ENCODE data around the gene BMP10. TPM values are rescaled to one million over a fixed set of nuclear protein-coding genes. Genes with fewer than 3 reads are reported as not detected.
A peak's percentile ranks its signal among the peaks of the same experiment; 100 is the strongest.
"Not testable (repeated sequence)": the region's sequence is repeated elsewhere in the genome, so short reads cannot be mapped to it uniquely, and the experiment has no call there.

Gene BMP10
- polyA plus RNA-seq, 3 donors, result not detected

DNA sequence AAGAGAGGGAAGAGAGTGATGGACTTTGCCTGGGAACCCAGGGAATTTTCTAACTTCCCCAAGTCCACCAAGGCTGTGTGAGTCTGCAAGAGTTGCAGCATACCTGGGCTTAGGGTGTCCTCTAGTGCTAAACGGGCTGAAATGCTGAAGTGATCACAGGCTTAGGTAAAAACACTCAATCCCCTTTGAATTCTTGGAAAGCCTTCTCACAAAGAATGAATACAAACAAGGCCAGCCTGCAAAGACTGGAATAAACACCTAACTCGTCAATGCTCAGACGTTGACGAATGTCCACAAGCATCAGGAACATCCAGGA is 30.0 kb upstream of the BMP10 start:
- no peak overlapping the region for H3K4me2 ChIP-seq (replicated peaks; ENCODE audit: extremely low read depth, low read length, poor library complexity, severe bottlenecking)
- no peak overlapping the region for H3K9ac ChIP-seq (ENCODE audit: insufficient read depth, low read length, poor library complexity, severe bottlenecking)
- peak in 2 of 3 donors; percentile 23 to 52 for DNase-seq
- Mint-ChIP-seq H3K9me3 (peaks cover 7 to 14% (median 10%) of the 10 kb centered on the region in 7 donors), H3K27me3 (ENCODE audit: low read depth in 3 of 3) (peaks cover 1 to 4% (median 2%) of the 10 kb centered on the region in 3 donors), H3K27ac (no peak overlapping the region), H3K4me3 (no peak overlapping the region), H3K4me1 (peaks cover 3% of the 10 kb centered on the region), H3K36me3 (no peaks in the 10 kb centered on the region)
- H3K9me3 ChIP-seq (replicated peaks in 1 of 2; ENCODE audit: control insufficient read depth in 1 of 2, insufficient read depth in 1 of 2, low read length in 2 of 2), result peaks cover 0 to 8% of the 10 kb centered on the region in 2 donors
- TF ChIP-seq, protein P1, sequence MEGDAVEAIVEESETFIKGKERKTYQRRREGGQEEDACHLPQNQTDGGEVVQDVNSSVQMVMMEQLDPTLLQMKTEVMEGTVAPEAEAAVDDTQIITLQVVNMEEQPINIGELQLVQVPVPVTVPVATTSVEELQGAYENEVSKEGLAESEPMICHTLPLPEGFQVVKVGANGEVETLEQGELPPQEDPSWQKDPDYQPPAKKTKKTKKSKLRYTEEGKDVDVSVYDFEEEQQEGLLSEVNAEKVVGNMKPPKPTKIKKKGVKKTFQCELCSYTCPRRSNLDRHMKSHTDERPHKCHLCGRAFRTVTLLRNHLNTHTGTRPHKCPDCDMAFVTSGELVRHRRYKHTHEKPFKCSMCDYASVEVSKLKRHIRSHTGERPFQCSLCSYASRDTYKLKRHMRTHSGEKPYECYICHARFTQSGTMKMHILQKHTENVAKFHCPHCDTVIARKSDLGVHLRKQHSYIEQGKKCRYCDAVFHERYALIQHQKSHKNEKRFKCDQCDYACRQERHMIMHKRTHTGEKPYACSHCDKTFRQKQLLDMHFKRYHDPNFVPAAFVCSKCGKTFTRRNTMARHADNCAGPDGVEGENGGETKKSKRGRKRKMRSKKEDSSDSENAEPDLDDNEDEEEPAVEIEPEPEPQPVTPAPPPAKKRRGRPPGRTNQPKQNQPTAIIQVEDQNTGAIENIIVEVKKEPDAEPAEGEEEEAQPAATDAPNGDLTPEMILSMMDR (IDR thresholded peaks at IDR 0.05), result peak; percentile 9
- intact Hi-C loops (cut with micrococcal nuclease), result loop anchor here in 1 of 2 donors (10.0 kb wide), 1 partner anchor 156 kb away; no protein-coding TSS in a partner anchor
- H2AFZ ChIP-seq (ENCODE audit: insufficient read depth, low read depth, low read length, poor library complexity, severe bottlenecking), result no peak overlapping the region
- no peak overlapping the region for H3K4me3 ChIP-seq (replicated peaks in 1 of 3; ENCODE audit: low read depth in 2 of 3, low read length in 3 of 3)
- 100% methylated on average over 1 of the region's 4 CpGs for WGBS (ENCODE audit: insufficient coverage)
- no peaks in the 10 kb centered on the region for H3K79me2 ChIP-seq (ENCODE audit: insufficient read depth, low read length)
- no peaks in the 10 kb centered on the region for H3K4me1 ChIP-seq (ENCODE audit: control insufficient read depth in 1 of 2, insufficient read depth in 2 of 2, low read length in 2 of 2)
- no peaks in the 10 kb centered on the region for H3K27me3 ChIP-seq (ENCODE audit: control insufficient read depth in 2 of 2, insufficient read depth in 2 of 2, low read length in 2 of 2)
- no peaks in the 10 kb centered on the region for H4K20me1 ChIP-seq (ENCODE audit: insufficient read depth, low read length)
- no peaks in the 10 kb centered on the region for H3K36me3 ChIP-seq (replicated peaks in 1 of 2; ENCODE audit: control insufficient read depth in 1 of 2, insufficient read depth in 2 of 2, low read length in 2 of 2)
- no peak overlapping the region for H3K27ac ChIP-seq (ENCODE audit: low read depth in 1 of 2, low read length in 2 of 2)

DNA sequence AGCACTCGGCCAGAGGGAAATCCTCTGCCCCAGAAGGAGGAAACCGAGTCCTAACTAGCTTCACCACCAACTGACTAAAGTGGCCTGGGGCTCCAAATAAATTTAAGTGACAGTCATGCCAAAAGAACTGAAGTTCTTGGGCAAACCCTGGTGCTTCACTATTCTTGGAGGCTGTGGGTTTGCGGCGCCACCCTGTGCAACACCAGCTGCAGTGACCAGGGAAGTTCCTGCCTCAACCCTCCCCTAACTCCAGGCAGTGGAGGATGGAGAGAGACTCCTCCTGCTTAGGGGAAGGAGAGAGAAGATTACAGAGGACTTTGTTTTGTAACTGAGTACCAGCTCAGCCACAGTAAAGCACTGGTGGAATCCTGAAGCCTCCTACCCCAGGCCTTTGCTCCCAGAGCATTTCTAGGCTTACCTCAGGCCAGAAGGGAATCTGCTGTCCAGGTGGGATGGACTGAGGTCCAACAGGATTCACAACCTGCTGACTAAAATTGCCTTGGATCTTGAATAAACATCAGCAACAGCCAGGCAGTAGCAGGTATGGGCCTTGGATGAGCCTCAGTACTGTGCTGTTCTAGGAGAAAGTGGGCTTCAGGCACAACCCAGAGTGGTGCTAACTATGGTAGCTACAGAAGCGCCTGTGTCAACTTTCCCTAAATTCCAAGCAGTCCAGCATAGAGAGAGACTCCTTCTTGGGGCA is 29.4 kb upstream of the BMP10 start:
- Histone ChIP-seq H3K4me1 (ENCODE audit: control insufficient read depth in 1 of 2, insufficient read depth in 2 of 2, low read length in 2 of 2) (no peaks in the 10 kb centered on the region), H3K27me3 (ENCODE audit: control insufficient read depth in 2 of 2, insufficient read depth in 2 of 2, low read length in 2 of 2) (no peaks in the 10 kb centered on the region), H3K9me3 (replicated peaks in 1 of 2; ENCODE audit: control insufficient read depth in 1 of 2, insufficient read depth in 1 of 2, low read length in 2 of 2) (peaks cover 0 to 8% of the 10 kb centered on the region in 2 donors), H4K20me1 (ENCODE audit: insufficient read depth, low read length) (no peaks in the 10 kb centered on the region), H3K79me2 (ENCODE audit: insufficient read depth, low read length) (no peaks in the 10 kb centered on the region), H3K4me3 (replicated peaks in 1 of 3; ENCODE audit: low read depth in 2 of 3, low read length in 3 of 3) (no peak overlapping the region), H3K4me2 (replicated peaks; ENCODE audit: extremely low read depth, low read length, poor library complexity, severe bottlenecking) (no peak overlapping the region), H3K27ac (ENCODE audit: low read depth in 1 of 2, low read length in 2 of 2) (no peak overlapping the region), H3K9ac (ENCODE audit: insufficient read depth, low read length, poor library complexity, severe bottlenecking) (no peak overlapping the region), H2AFZ (ENCODE audit: insufficient read depth, low read depth, low read length, poor library complexity, severe bottlenecking) (peak overlapping the region; percentile 36), H3K36me3 (replicated peaks in 1 of 2; ENCODE audit: control insufficient read depth in 1 of 2, insufficient read depth in 2 of 2, low read length in 2 of 2) (no peaks in the 10 kb centered on the region)
- H3K27me3 Mint-ChIP-seq (ENCODE audit: low read depth in 3 of 3), result peaks cover 2 to 3% (median 3%) of the 10 kb centered on the region in 3 donors
- WGBS (ENCODE audit: insufficient coverage), result 83% methylated on average over 2 of the region's 5 CpGs
- TF ChIP-seq, protein P1 (IDR thresholded peaks at IDR 0.05), result no peak
- peak overlapping the region in 2 of 7 donors; percentile 8 to 12 for H3K27ac Mint-ChIP-seq
- H3K4me3 Mint-ChIP-seq, result no peak overlapping the region
- no peaks in the 10 kb centered on the region for H3K36me3 Mint-ChIP-seq
- peak in 1 of 3 donors; percentile 24 for DNase-seq
- peaks cover 3% of the 10 kb centered on the region for H3K4me1 Mint-ChIP-seq
- peaks cover 7 to 14% (median 10%) of the 10 kb centered on the region in 7 donors for H3K9me3 Mint-ChIP-seq
- intact Hi-C loops (cut with micrococcal nuclease), result loop anchor here in 1 of 2 donors (10.0 kb wide), 1 partner anchor 156 kb away; no protein-coding TSS in a partner anchor

DNA sequence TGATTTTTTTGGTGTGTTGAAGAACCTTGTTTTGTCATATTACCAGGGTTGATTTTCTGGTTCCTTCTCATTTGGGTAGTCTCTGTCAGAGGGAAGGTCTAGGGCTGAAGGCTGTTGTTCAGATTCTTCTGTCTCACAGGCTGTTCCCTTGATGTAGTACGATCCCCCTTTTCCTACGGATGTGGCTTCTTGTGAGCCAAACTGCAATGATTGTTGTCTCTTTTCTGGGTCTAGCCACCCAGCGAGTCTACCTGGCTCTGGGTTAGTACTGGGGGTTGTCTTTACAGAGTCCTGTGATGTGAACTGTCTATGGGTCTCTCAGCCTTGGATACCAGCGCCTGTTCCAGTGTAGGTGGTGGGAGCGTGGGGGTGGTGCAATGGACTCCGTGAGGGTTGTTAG is 24.8 kb upstream of the BMP10 start:
- DNase-seq; H3K4me3 ChIP-seq (replicated peaks in 1 of 3; ENCODE audit: low read depth in 2 of 3, low read length in 3 of 3); H4K20me1 ChIP-seq (ENCODE audit: insufficient read depth, low read length); H3K9me3 Mint-ChIP-seq; H3K4me1 ChIP-seq (ENCODE audit: control insufficient read depth in 1 of 2, insufficient read depth in 2 of 2, low read length in 2 of 2); intact Hi-C loops (cut with micrococcal nuclease); H3K9me3 ChIP-seq (replicated peaks in 1 of 2; ENCODE audit: control insufficient read depth in 1 of 2, insufficient read depth in 1 of 2, low read length in 2 of 2); H3K9ac ChIP-seq (ENCODE audit: insufficient read depth, low read length, poor library complexity, severe bottlenecking); H3K36me3 Mint-ChIP-seq; H3K27ac Mint-ChIP-seq; H3K27ac ChIP-seq (ENCODE audit: low read depth in 1 of 2, low read length in 2 of 2); H3K36me3 ChIP-seq (replicated peaks in 1 of 2; ENCODE audit: control insufficient read depth in 1 of 2, insufficient read depth in 2 of 2, low read length in 2 of 2); H2AFZ ChIP-seq (ENCODE audit: insufficient read depth, low read depth, low read length, poor library complexity, severe bottlenecking); H3K4me3 Mint-ChIP-seq; H3K4me1 Mint-ChIP-seq; H3K4me2 ChIP-seq (replicated peaks; ENCODE audit: extremely low read depth, low read length, poor library complexity, severe bottlenecking); H3K79me2 ChIP-seq (ENCODE audit: insufficient read depth, low read length); H3K27me3 Mint-ChIP-seq (ENCODE audit: low read depth in 3 of 3); H3K27me3 ChIP-seq (ENCODE audit: control insufficient read depth in 2 of 2, insufficient read depth in 2 of 2, low read length in 2 of 2): not testable (repeated sequence)
- WGBS (ENCODE audit: insufficient coverage), result 100% methylated on average over 6 of the region's 6 CpGs

Data from CD14-positive monocyte (primary cell).